K562 (cell line): ENCODE measurements around the gene PPRC1. TPM values are rescaled to one million over a fixed set of nuclear protein-coding genes. Genes with fewer than 3 reads are reported as not detected.

Source experiments
- ATAC-seq: fragments of 200-7000 bp; cut with Tn5 transposase; 3 replicates; pipeline ENCODE4 v1.9.1; 2020; ENCODE audit warnings: moderate library complexity
- BruUV-seq: library from RNA; stranded (reverse); fragments of 400-500 nt; replicated peaks from 2 replicates; lab custom pipeline; 2021; lab: Mats Ljungman, UMichigan
- CTCF ChIA-PET: fragments of 300-600 bp; formaldehyde crosslinking; extraction: SDS; loops from one replicate; lab custom pipeline; 2021; ENCODE audit warnings: low intra/inter-chr PET ratio; lab: Yijun Ruan, JAX
- POLR2A ChIA-PET: fragments of 300-600, 350-650 bp; sonication (Branson Sonifier 250); formaldehyde crosslinking; extraction: SDS; loops from one replicate; lab custom pipeline; 2021; ENCODE audit warnings: antibody characterized with exemption, inconsistent platforms; lab: Yijun Ruan, JAX
- DNase-seq, 4 experiments: peaks; one replicate each; pipeline versions ENCODE4 v3.0.0 to v3.0.0-alpha.2; 2011 to 2018; ENCODE audit warnings: low spot score in 3 of 4, mixed read lengths in 3 of 4; ENCODE audit errors: extremely low read depth in 1 of 4
- FAIRE-seq: peaks from 2 replicates; lab custom pipeline; 2011; peaks lifted over from hg19 to GRCh38; lab: Jason Lieb, UNC
- H2AFZ ChIP-seq: 2 replicates; pipeline ENCODE4 v1.6.0; 2011; ENCODE audit warnings: low read depth, low read length, control low read depth, inconsistent platforms
- H3K27ac ChIP-seq: fragments of 200-600 bp; 3 replicates; pipeline ENCODE4 v1.8.0; 2011; ENCODE audit warnings: low read depth, mild to moderate bottlenecking, control low read depth, inconsistent platforms, low read length, moderate library complexity, mixed read lengths; ENCODE audit errors: extremely low read depth
- H3K27me3 ChIP-seq, 2 experiments: fragments of 300-600 bp in 1 of 2; 2 replicates in 1 of 2; 3 replicates in 1 of 2; pipeline versions ENCODE4 v1.6.0 to v1.8.0; 2011; ENCODE audit warnings: inconsistent platforms in 2 of 2, low read length in 2 of 2, mild to moderate bottlenecking in 1 of 2, mixed read lengths in 1 of 2, moderate library complexity in 1 of 2; ENCODE audit not compliant: control insufficient read depth in 2 of 2, insufficient read depth in 2 of 2
- H3K36me3 ChIP-seq: fragments of 300-600 bp; 3 replicates; pipeline ENCODE4 v1.8.0; 2011; ENCODE audit warnings: mild to moderate bottlenecking, low read length, inconsistent platforms; ENCODE audit not compliant: control insufficient read depth, insufficient read depth
- H3K4me1 ChIP-seq, 2 experiments: fragments of 200-600 bp in 1 of 2; replicated peaks in 1 of 2; 2 replicates in 1 of 2; 3 replicates in 1 of 2; pipeline versions ENCODE4 v1.5.1 to v1.8.0; 2011; ENCODE audit warnings: inconsistent platforms in 2 of 2, low read length in 2 of 2, mild to moderate bottlenecking in 1 of 2, mixed read lengths in 1 of 2, moderate library complexity in 1 of 2; ENCODE audit not compliant: control insufficient read depth in 2 of 2, insufficient read depth in 2 of 2
- H3K4me2 ChIP-seq: 2 replicates; pipeline ENCODE4 v1.6.1; 2011; ENCODE audit warnings: low read length, control low read depth, inconsistent platforms, mixed read lengths; ENCODE audit not compliant: insufficient read depth
- H3K4me3 ChIP-seq: fragments of 200-600 bp; sonication (generic), shearing (Covaris generic); 2 replicates; pipeline ENCODE4 v1.5.1; 2016; ENCODE audit warnings: control low read depth, inconsistent platforms
- H3K79me2 ChIP-seq: fragments of 200-600 bp; 3 replicates; pipeline ENCODE4 v1.8.0; 2011; ENCODE audit warnings: low read length, inconsistent platforms; ENCODE audit not compliant: control insufficient read depth, insufficient read depth
- H3K9ac ChIP-seq, 2 experiments: 2 replicates each; pipeline versions ENCODE4 v1.6.0 to v1.6.1; 2011; ENCODE audit warnings: low read depth in 2 of 2, low read length in 2 of 2, control low read depth in 1 of 2, inconsistent platforms in 1 of 2, mild to moderate bottlenecking in 1 of 2, mixed read lengths in 1 of 2; ENCODE audit not compliant: insufficient read depth in 1 of 2
- H3K9me1 ChIP-seq: one replicate; pipeline ENCODE4 v1.6.0; 2011; ENCODE audit warnings: inconsistent platforms, mild to moderate bottlenecking, low read length, moderate library complexity; ENCODE audit not compliant: control insufficient read depth, insufficient read depth
- H3K9me3 ChIP-seq: replicated peaks from 2 replicates; pipeline ENCODE4 v1.5.1; 2011; ENCODE audit warnings: low read depth, low read length, inconsistent platforms; ENCODE audit not compliant: control insufficient read depth, insufficient read depth
- H4K20me1 ChIP-seq: replicated peaks from 2 replicates; pipeline ENCODE4 v1.6.1; 2011; ENCODE audit warnings: low read length, inconsistent platforms, mixed read lengths; ENCODE audit not compliant: control insufficient read depth, insufficient read depth
- BCOR ChIP-seq: fragments of 450-650 bp; IDR thresholded peaks from 2 replicates; pipeline ENCODE4 v1.6.1; 2016
- CBFA2T2 ChIP-seq: fragments of 450-650 bp; conservative IDR thresholded peaks from 2 replicates; pipeline ENCODE4 v1.6.1; 2017; ENCODE audit warnings: mild to moderate bottlenecking
- FOXM1 ChIP-seq, 2 experiments: fragments of 450-650 bp in 1 of 2; sonication (generic) in 1 of 2; formaldehyde crosslinking in 1 of 2; IDR thresholded peaks; 2 replicates each; pipeline versions ENCODE4 v1.6.1 to v1.9.0; 2017 to 2022; ENCODE audit warnings: low read depth in 2 of 2, mild to moderate bottlenecking in 2 of 2, missing genetic modification reagents in 1 of 2, moderate library complexity in 1 of 2
- JUND ChIP-seq, 2 experiments: IDR thresholded peaks; 2 replicates in 1 of 2; 3 replicates in 1 of 2; pipeline ENCODE4 v1.6.1; 2011; ENCODE audit warnings: borderline replicate concordance in 2 of 2, low read depth in 2 of 2, low read length in 2 of 2, improper control_type of control experiment in 1 of 2, missing biosample characterization in 1 of 2, missing genetic modification characterization in 1 of 2, missing genetic modification reagents in 1 of 2
- MBD2 ChIP-seq: sonication (generic); IDR thresholded peaks from 2 replicates; pipeline ENCODE4 v1.6.1; 2016; ENCODE audit warnings: low read depth, borderline replicate concordance
- NFATC3 ChIP-seq: fragments of 450-650 bp; IDR thresholded peaks from 2 replicates; pipeline ENCODE4 v1.6.1; 2017; ENCODE audit warnings: mild to moderate bottlenecking
- NR2F6 ChIP-seq: fragments of 450-650 bp; formaldehyde crosslinking; IDR thresholded peaks from 2 replicates; pipeline ENCODE4 v1.4.0; 2020; ENCODE audit warnings: mild to moderate bottlenecking
- RBM25 ChIP-seq: fragments of 200-400 bp; formaldehyde crosslinking; IDR thresholded peaks from 2 replicates; pipeline ENCODE4 v1.6.1; 2018; ENCODE audit warnings: low read length, low read depth, moderate library complexity; ENCODE audit not compliant: severe bottlenecking
- RUNX1 ChIP-seq: sonication (generic); IDR thresholded peaks from 2 replicates; pipeline ENCODE4 v1.6.1; 2016; ENCODE audit warnings: antibody characterized with exemption, low read depth
- STAT5A ChIP-seq: IDR thresholded peaks from 2 replicates; pipeline ENCODE4 v1.6.1; 2012; ENCODE audit warnings: low read length, inconsistent platforms, borderline replicate concordance
- SUPT5H ChIP-seq: fragments of 450-650 bp; IDR thresholded peaks from 2 replicates; pipeline ENCODE4 v1.6.1; 2016
- TAF1 ChIP-seq: IDR thresholded peaks from 2 replicates; pipeline ENCODE4 v1.6.1; 2011; ENCODE audit warnings: mild to moderate bottlenecking, low read length, moderate library complexity; ENCODE audit not compliant: insufficient read depth, control insufficient read depth, severe bottlenecking; ENCODE audit errors: extremely low read depth
- ZBTB7A ChIP-seq: IDR thresholded peaks from 2 replicates; pipeline ENCODE4 v1.6.1; 2011; ENCODE audit warnings: low read depth, mild to moderate bottlenecking, low read length, moderate library complexity, borderline replicate concordance; ENCODE audit not compliant: control insufficient read depth
- WGBS: fragments of 100-300 bp; shearing (Covaris generic); methylation state at CpG from one replicate; pipeline ENCODE4 v1.1.6; 2016; ENCODE audit warnings: low coverage, mixed read lengths; ENCODE audit not compliant: insufficient coverage; ENCODE audit errors: missing lambda C conversion rate; 5-methylcytosine and 5-hydroxymethylcytosine counted together
- in situ Hi-C: fragments of 300-500 bp; cut with MboI; formaldehyde crosslinking; loops from 4 replicates; pipeline ENCODE4 v1.15.0; 2018; ENCODE audit warnings: inconsistent platforms, mixed read lengths
- intact Hi-C: fragments of 100-400 bp; cut with micrococcal nuclease; formaldehyde crosslinking; loops from 2 replicates; pipeline ENCODE4 v1.14.2; 2022
- polyA plus RNA-seq, 8 experiments: library from polyadenylated mRNA; depleted of rRNA in 4 of 8; stranded (reverse) in 5 of 8; unstranded in 3 of 8; fragments of >200 nt; fragmentation: Nextera tagmentation in 2 of 8; fragmentation: Illumina TruSeq in 1 of 8; extraction: Ambion mirVana in 2 of 8; extraction: Trizol in 1 of 8; gene quantifications; 2 replicates each; pipeline versions ENCODE4 v1.2.1 to v1.2.3, GENCODE V29; 2011 to 2014; ENCODE audit warnings: inconsistent platforms in 1 of 8, missing spikeins in 1 of 8
- total RNA-seq, 7 experiments: library from RNA; depleted of rRNA in 6 of 7; stranded (reverse); fragments of >200 nt in 6 of 7; fragmentation: Illumina TruSeq in 2 of 7; extraction: Trizol in 2 of 7; gene quantifications; 2 replicates each; pipeline versions ENCODE4 v1.2.1 to v1.2.3, GENCODE V29; 2011 to 2021; ENCODE audit warnings: low replicate concordance in 1 of 7
- TF ChIP-seq, protein P1 (sequence below): fragments of 200-800 bp; sonication (Bioruptor generic); IDR thresholded peaks from 2 replicates; pipeline ENCODE4 v1.6.1; 2017; ENCODE audit warnings: missing genetic modification characterization, missing compliant biosample characterization
- TF ChIP-seq, protein P2 (sequence below): fragments of 450-650 bp; IDR thresholded peaks from 2 replicates; pipeline ENCODE4 v1.6.1; 2016; ENCODE audit warnings: missing biosample characterization, missing genetic modification characterization
- TF ChIP-seq, protein P3 (sequence below): fragments of 250-450 bp; sonication (Bioruptor Pico); IDR thresholded peaks from 2 replicates; pipeline ENCODE4 v1.9.0; 2021; ENCODE audit warnings: mild to moderate bottlenecking, inconsistent platforms

Gene PPRC1
- total and polyA plus RNA-seq, 9 of the 15 experiments (the other 6 are each of a cell fraction or from before 2014, with no cell fraction given): 8.5 to 47.1 (median 16.2) TPM

GRCh38 chr10:102119417-102120141 is 13.3 kb upstream of the PPRC1 start:
- H3K4me2 ChIP-seq: peak overlapping the region; percentile 91
- no peaks in the 10 kb centered on the region for H3K9me3 ChIP-seq
- no peaks in the 10 kb centered on the region for H3K9me1 ChIP-seq
- no TSS peak for BruUV-seq
- H3K36me3 ChIP-seq: 0 out of 3 replicates have a peak, but pooled peaks cover 2% of the 10 kb centered on the region
- no peaks in the 10 kb centered on the region for H3K27me3 ChIP-seq
- intact Hi-C loops: loop anchor here (10.0 kb wide), 1 partner anchor 275 kb away; the partner anchor contains the start of gene KCNIP2
- peak; percentile 54 for FAIRE-seq
- in situ Hi-C loops: no loop called here
- peak; percentile 37 for ATAC-seq
- peak overlapping the region; percentile 90 for H3K27ac ChIP-seq
- H4K20me1 ChIP-seq: no peaks in the 10 kb centered on the region
- CTCF ChIA-PET: interaction anchor here (0.6 kb wide), 1 partner anchor 10 kb away, joined by 3 read pairs; no protein-coding TSS in a partner anchor
- peak overlapping the region; percentile 83 for H3K4me3 ChIP-seq
- peaks cover 67% of the 10 kb centered on the region for H3K79me2 ChIP-seq
- peaks cover 39 to 54% of the 10 kb centered on the region in 2 experiments for H3K4me1 ChIP-seq
- WGBS: 1% methylated on average over 12 of the region's 22 CpGs
- peak overlapping the region; percentile 59; the same call in 1 of the 2 replicates for H2AFZ ChIP-seq
- POLR2A ChIA-PET: interaction anchor here (0.6 kb wide), 1 partner anchor 70 kb away, joined by 3 read pairs; no protein-coding TSS in a partner anchor
- DNase-seq: peak; percentile 80 to 93 (median 82)
- H3K9ac ChIP-seq: peak overlapping the region; percentile 83 to 95
- TF ChIP-seq FOXM1 (IDR thresholded peaks at IDR 0.05; ENCODE audit: low read depth) (peak; percentile 25; the same call in 1 of the 2 replicates), FOXM1 (CRISPR knock-in tag; IDR thresholded peaks at IDR 0.05; ENCODE audit: low read depth) (no peak), MBD2 (0 out of 2 replicates have a peak, but pooled peaks have one; percentile 26), RBM25 (peak; percentile 45), JUND (IDR thresholded peaks at IDR 0.05; ENCODE audit: borderline replicate concordance, low read depth, low read length) (no peak), JUND (tag; IDR thresholded peaks at IDR 0.05; ENCODE audit: borderline replicate concordance, low read depth, low read length) (0 out of 3 replicates have a peak, but pooled peaks have one; percentile 8), CBFA2T2 (no peak), SUPT5H (peak; percentile 46; the same call in 1 of the 2 replicates), NFATC3 (no peak), NR2F6 (CRISPR knock-in tag) (no peak), TAF1 (peak; percentile 18), RUNX1 (no peak), BCOR (no peak), STAT5A (peak; percentile 65), ZBTB7A (peak; percentile 28)
- TF ChIP-seq, protein P1, sequence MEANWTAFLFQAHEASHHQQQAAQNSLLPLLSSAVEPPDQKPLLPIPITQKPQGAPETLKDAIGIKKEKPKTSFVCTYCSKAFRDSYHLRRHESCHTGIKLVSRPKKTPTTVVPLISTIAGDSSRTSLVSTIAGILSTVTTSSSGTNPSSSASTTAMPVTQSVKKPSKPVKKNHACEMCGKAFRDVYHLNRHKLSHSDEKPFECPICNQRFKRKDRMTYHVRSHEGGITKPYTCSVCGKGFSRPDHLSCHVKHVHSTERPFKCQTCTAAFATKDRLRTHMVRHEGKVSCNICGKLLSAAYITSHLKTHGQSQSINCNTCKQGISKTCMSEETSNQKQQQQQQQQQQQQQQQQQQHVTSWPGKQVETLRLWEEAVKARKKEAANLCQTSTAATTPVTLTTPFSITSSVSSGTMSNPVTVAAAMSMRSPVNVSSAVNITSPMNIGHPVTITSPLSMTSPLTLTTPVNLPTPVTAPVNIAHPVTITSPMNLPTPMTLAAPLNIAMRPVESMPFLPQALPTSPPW: peak; percentile 96
- TF ChIP-seq, protein P2, sequence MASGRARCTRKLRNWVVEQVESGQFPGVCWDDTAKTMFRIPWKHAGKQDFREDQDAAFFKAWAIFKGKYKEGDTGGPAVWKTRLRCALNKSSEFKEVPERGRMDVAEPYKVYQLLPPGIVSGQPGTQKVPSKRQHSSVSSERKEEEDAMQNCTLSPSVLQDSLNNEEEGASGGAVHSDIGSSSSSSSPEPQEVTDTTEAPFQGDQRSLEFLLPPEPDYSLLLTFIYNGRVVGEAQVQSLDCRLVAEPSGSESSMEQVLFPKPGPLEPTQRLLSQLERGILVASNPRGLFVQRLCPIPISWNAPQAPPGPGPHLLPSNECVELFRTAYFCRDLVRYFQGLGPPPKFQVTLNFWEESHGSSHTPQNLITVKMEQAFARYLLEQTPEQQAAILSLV (tag): no peak
- TF ChIP-seq, protein P3, sequence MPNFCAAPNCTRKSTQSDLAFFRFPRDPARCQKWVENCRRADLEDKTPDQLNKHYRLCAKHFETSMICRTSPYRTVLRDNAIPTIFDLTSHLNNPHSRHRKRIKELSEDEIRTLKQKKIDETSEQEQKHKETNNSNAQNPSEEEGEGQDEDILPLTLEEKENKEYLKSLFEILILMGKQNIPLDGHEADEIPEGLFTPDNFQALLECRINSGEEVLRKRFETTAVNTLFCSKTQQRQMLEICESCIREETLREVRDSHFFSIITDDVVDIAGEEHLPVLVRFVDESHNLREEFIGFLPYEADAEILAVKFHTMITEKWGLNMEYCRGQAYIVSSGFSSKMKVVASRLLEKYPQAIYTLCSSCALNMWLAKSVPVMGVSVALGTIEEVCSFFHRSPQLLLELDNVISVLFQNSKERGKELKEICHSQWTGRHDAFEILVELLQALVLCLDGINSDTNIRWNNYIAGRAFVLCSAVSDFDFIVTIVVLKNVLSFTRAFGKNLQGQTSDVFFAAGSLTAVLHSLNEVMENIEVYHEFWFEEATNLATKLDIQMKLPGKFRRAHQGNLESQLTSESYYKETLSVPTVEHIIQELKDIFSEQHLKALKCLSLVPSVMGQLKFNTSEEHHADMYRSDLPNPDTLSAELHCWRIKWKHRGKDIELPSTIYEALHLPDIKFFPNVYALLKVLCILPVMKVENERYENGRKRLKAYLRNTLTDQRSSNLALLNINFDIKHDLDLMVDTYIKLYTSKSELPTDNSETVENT (CRISPR knock-in tag): no peak
